UCSD-AML1 (cell line): Measurements from ENCODE around the gene MAN2A2.

ENCODE experiments used
- DNase-seq: peaks from one replicate; lab custom pipeline; 2025; ENCODE audit not compliant: unreplicated experiment; lab: John Stamatoyannopoulos, UW

Gene MAN2A2

DNA sequence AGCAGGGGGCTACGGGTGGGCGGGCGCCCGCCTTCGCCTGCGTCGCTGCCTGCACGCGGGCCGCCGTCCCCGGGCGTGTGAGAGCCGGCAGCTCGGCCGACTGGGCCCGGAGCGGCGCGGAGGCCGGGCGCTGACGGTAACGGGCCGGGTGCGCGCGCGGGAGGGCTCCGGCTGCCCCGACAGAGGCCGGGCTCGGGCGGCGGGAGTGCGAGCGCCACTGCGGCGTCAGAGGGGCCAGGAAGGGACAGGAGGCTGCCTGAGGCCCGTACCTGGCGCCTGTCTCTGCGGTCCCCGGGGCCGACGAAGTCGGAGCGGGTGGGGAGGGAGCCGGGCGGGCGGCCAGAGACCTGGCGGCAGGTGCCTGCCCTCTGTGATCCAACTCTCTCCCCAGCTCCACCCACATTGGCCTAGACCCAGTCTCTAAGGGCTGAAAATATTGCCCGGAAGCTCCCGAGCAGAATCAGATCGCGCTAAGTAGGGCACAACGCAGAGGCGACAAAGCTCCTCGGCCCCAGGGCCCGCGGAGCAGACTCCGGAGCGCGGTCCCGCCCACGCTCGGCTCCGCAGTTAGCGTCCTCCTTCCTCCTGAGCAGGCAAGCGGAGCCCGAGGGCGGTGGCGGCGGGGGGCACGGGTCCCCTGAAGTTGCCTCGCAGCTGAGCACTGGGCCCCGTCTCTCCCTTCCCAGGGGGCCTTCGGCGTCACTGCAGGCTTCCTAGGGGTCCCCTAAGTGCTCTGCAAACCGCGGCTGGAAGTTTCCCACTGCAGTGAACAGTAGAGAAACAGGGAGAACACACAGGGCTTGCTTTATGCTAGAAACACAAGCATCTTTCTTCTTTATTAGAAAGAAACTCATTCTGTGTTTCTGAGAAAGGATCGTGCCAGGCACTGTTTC is at the start of gene MAN2A2:
Gene MAN2A2, plus strand, starts transcription at position 463 of the 893 bp plus-strand sequence. CDS start 906 bp downstream, outside the sequence.
- DNase-seq = peak; percentile 69

- no peak for DNase-seq
These were observed 48.0 kb upstream of the MAN2A2 start for GRCh38 chr15:90855139-90855538.

- no peak for DNase-seq
These were observed 45.8 kb upstream of the MAN2A2 start for GRCh38 chr15:90857337-90857736.

- DNase-seq = no peak
These were observed 45.1 kb upstream of the MAN2A2 start for GRCh38 chr15:90857883-90858443.

- DNase-seq = no peak
These were observed 43.6 kb upstream of the MAN2A2 start for GRCh38 chr15:90859234-90860131.

GRCh38 chr15:90860450-90860849 is 42.7 kb upstream of the MAN2A2 start:
- no peak for DNase-seq

GRCh38 chr15:90860942-90861675 is 42.0 kb upstream of the MAN2A2 start:
- no peak for DNase-seq

- DNase-seq = no peak
These were observed 40.6 kb upstream of the MAN2A2 start for GRCh38 chr15:90862487-90862886.

- no peak for DNase-seq
These were observed 39.9 kb upstream of the MAN2A2 start for GRCh38 chr15:90862964-90863778.

DNA sequence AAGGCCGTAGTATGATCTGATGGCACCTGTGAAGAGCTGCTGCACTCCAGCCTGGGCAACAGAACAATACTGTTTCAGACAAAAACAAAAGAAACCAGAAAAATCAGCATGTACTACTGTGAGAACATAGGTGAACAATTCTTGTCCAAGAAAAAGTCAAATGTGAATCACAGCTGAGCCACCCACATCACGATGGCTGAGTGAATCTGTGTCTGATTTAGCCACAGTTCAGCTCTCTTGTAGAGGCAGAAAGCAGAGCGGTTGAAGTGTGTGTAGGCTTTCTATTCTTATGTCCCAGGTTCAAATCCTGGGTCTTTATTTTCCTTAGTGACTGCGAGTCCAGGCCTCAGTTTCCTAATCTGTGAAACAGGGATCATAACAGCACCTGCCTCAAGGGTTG is 39.1 kb upstream of the MAN2A2 start:
- no peak for DNase-seq

GRCh38 chr15:90864507-90864906 is 38.6 kb upstream of the MAN2A2 start:
- no peak for DNase-seq

DNA sequence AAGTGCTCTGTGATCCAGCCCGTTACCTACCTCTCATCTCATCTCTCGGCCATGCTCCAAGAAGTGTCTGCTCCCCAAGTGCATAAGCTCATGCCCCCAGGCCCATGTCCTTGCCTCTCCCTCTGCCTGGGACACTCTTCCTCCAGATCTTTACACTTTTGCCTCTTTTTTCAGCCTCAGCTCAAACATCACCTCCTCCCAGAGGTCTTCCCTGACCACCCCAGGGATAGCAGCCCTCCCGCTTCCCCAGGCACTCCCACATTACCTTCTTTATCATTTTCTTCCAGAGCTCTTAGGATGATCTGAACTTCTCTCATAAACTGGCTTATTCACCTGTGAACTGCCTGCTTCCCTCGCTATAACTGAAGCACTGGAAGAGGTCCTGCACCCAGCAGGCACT is 37.4 kb upstream of the MAN2A2 start:
- no peak for DNase-seq

- no peak for DNase-seq
These were observed 36.9 kb upstream of the MAN2A2 start for GRCh38 chr15:90866161-90866715.

DNA sequence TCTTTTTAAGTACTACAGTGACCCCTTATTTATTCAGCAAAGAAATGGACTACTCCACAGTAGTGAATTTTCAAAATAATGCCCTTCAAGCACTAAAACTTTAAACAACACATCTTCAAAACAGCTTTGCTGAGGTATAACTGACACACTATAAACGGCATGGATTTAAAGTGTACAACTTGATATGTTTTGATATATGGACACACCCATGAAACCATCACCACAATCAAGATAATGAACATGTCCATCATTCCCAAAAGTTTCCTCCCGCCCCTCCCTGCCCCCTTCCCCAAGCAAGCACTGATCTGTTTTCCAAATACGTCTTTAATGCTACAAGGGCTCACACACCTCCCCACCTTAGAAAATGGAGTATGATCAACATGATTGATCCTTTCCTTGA is 36.3 kb upstream of the MAN2A2 start:
- DNase-seq = no peak

- no peak for DNase-seq
These were observed 34.8 kb upstream of the MAN2A2 start, which contains the start of gene FURIN for GRCh38 chr15:90868261-90868689. TSS of gene FURIN (plus strand) at chr15:90868588. CDS start at chr15:90875741, 7,153 bp downstream.

GRCh38 chr15:90869140-90869541 is 34.0 kb upstream of the MAN2A2 start:
- no peak for DNase-seq

DNA sequence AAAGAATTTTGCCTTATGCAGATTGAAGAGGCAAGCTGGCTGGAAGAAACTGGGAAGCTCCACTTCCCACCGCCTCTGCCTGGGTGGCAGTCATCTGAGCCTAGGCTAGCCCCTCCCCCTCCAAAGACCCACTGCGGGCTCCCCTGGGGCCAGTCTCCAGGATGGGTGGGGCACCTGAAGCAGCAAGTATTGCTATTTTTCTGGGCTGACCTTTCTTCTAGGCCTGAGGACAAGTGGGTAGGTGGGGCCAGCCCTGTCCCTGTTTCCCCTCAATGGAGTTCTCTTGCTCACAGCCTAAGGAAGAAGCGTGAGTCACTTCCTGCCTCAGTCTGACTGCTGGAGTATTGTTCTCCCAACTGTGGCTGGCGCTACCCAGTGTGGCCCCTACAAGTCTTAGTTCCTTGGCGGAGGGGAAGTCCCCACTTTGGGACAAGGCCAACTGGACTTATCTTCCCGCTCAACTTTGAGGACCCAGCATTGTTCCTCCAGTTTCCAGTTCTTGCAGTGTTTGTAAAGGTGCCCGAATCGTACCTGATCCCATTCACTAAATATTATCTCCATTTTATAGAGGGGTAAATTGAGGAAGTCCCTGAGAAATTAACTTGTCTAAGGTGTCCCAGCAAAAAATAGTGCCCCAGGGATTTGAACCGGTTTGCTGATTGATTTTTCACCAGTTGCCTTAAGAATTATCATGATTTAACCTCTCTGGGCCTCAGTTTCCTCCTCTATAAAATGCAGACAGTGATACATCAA is 33.3 kb upstream of the MAN2A2 start:
- peak; percentile 82 for DNase-seq

DNA sequence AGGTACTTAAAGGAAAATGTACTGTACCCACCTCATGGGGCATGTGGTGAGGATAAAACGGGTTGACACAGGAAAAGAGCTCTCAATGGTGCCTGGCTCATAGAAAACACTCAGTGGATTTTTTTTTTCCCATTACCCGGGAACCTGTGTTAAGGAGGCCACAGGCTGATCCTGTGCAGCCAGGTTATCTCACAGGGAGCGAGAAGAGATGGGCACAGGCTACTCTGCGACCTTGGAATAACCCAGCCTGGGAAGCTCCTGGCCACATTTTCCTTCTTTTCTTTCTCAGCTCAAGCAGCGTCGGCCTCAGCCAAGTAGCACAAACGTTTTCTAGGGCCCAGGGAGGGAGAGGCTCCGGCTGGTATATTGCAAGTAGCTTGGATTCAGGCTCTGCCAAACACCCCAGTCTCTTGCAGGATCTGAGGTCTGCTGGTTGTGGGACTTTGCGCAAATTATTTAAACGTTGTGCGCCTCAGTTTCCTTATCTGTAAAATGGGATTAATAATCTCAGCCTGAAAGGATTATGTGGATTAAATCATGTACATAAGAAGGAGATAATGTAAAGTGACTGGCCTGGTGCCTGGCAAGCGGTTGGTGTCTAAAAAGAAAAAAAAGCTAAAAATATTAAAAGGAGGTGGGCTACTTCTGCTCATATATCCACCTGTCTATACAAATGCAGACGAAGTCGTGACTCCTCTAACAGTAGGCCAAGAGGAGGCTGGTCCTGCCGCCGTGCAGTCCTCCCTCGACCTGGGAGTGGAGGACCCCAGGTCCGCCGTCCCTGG is 32.6 kb upstream of the MAN2A2 start:
- no peak for DNase-seq
